ENCODE results near the gene FSTL3. TPM values are rescaled to one million over a fixed set of nuclear protein-coding genes. Genes with fewer than 3 reads are reported as not detected.

The FSTL3 gene
- total and polyA plus RNA-seq, 8 donors: 7.6 to 145 (median 11.5) TPM

- Histone ChIP-seq H3K27ac (peak overlapping the region in 1 of 2 donors; percentile 62), H3K27me3 (peaks cover 0 to 5% of the 10 kb centered on the region in 2 donors), H3K36me3 (no peaks in the 10 kb centered on the region), H3K4me1 (peaks cover 3 to 29% of the 10 kb centered on the region in 2 donors), H3K9me3 (no peaks in the 10 kb centered on the region), H3K4me3 (peak overlapping the region in 1 of 2 donors; percentile 38)
- intact Hi-C loops (cut with DNase I): no loop called here
- ATAC-seq (no peak), DNase-seq (no peak)
- no peak for TF ChIP-seq CTCF (IDR thresholded peaks at IDR 0.05)
Measured at GRCh38 chr19:703329-703650, 27.1 kb downstream of the FSTL3 start.

GRCh38 chr19:703651-704446, 27.7 kb downstream of the FSTL3 start:
- Histone ChIP-seq H3K4me3 (peak overlapping the region in 1 of 2 donors; percentile 38), H3K27me3 (peaks cover 0 to 9% of the 10 kb centered on the region in 2 donors), H3K27ac (peak overlapping the region in 1 of 2 donors; percentile 62), H3K36me3 (no peaks in the 10 kb centered on the region), H3K9me3 (no peaks in the 10 kb centered on the region), H3K4me1 (peaks cover 3 to 26% of the 10 kb centered on the region in 2 donors)
- DNase-seq: peak in 2 of 4 donors; percentile 87 to 95
- ATAC-seq: peak; percentile 90
- TF ChIP-seq CTCF (IDR thresholded peaks at IDR 0.05): no peak
- intact Hi-C loops (cut with DNase I): no loop called here

DNA sequence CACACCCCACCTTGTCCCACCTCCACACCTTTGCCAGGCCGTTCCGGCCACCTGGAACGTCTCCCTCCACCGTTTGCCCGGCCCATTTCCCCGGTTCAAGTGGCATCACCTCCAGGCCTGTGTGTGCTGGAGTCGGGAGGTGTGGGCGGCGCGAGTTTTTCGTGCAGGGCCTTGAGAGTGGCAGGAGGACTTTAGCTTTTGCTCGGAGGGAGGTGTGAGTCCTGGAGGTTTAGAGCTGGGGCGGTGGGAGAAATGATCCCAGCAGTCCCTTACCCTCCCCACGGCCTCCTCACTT, 28.2 kb downstream of the FSTL3 start:
- Histone ChIP-seq H3K9me3 (no peaks in the 10 kb centered on the region), H3K4me1 (peaks cover 3 to 26% of the 10 kb centered on the region in 2 donors), H3K27ac (no peak overlapping the region), H3K4me3 (peak overlapping the region in 1 of 2 donors; percentile 14), H3K36me3 (no peaks in the 10 kb centered on the region), H3K27me3 (peaks cover under 1 to 14% of the 10 kb centered on the region in 2 donors)
- ATAC-seq: peak; percentile 4
- intact Hi-C loops (cut with DNase I): no loop called here
- TF ChIP-seq CTCF (IDR thresholded peaks at IDR 0.05): no peak
- DNase-seq: no peak

GRCh38 chr19:708154-709143, 32.3 kb downstream of the FSTL3 start, which contains the start of gene PALM:
Gene PALM (plus strand): TSS chr19:708935. CDS start chr19:709147, 212 bp downstream.
- H3K4me3 ChIP-seq: peak within 1 kb of the TSS; percentile 40 to 47
- H3K27ac ChIP-seq: peak within 1 kb of the TSS; percentile 63 to 67
- no peaks in the 10 kb centered on the region for H3K36me3 ChIP-seq
- H3K4me1 ChIP-seq: peaks cover 3 to 23% of the 10 kb centered on the region in 2 donors
- no peaks in the 10 kb centered on the region for H3K9me3 ChIP-seq
- H3K27me3 ChIP-seq: peaks cover 7 to 29% of the 10 kb centered on the region in 2 donors
- no peak for TF ChIP-seq CTCF (IDR thresholded peaks at IDR 0.05)
- DNase-seq: no peak
- intact Hi-C loops (cut with DNase I): no loop called here
- no peak for ATAC-seq
